Trophoblast cell (in vitro differentiated cells and primary cell): Measurements from ENCODE around the gene TYMS.

ENCODE experiments used
- DNase-seq, 2 donors: peaks; one replicate each; pipeline ENCODE4 v3.0.0-alpha.2; 2016
- H2AFZ ChIP-seq: 2 replicates; pipeline ENCODE4 v1.6.1; 2013; ENCODE audit warnings: low read length, moderate library complexity, mild to moderate bottlenecking; ENCODE audit not compliant: insufficient read depth, poor library complexity
- H2AK5ac ChIP-seq: 2 replicates; pipeline ENCODE4 v1.6.1; 2013; ENCODE audit warnings: mild to moderate bottlenecking, low read length
- H2BK120ac ChIP-seq: 2 replicates; pipeline ENCODE4 v1.6.1; 2013; ENCODE audit warnings: low read length, mild to moderate bottlenecking, moderate library complexity; ENCODE audit not compliant: insufficient read depth, poor library complexity
- H2BK12ac ChIP-seq: 2 replicates; pipeline ENCODE4 v1.6.1; 2013; ENCODE audit warnings: mild to moderate bottlenecking, low read length, moderate library complexity
- H2BK5ac ChIP-seq: 2 replicates; pipeline ENCODE4 v1.6.1; 2013; ENCODE audit warnings: low read length, low read depth, moderate library complexity, mild to moderate bottlenecking; ENCODE audit not compliant: poor library complexity
- H3K14ac ChIP-seq: 2 replicates; pipeline ENCODE4 v1.6.1; 2013; ENCODE audit warnings: mild to moderate bottlenecking, low read length
- H3K18ac ChIP-seq: 2 replicates; pipeline ENCODE4 v1.6.1; 2013; ENCODE audit warnings: mild to moderate bottlenecking, low read length
- H3K23ac ChIP-seq: 2 replicates; pipeline ENCODE4 v1.6.1; 2013; ENCODE audit warnings: low read length
- H3K27ac ChIP-seq: 2 replicates; pipeline ENCODE4 v1.5.1; 2013; ENCODE audit warnings: low read depth, mild to moderate bottlenecking, inconsistent platforms, low read length, moderate library complexity
- H3K27me3 ChIP-seq: 2 replicates; pipeline ENCODE4 v1.6.1; 2013; ENCODE audit warnings: inconsistent platforms, mild to moderate bottlenecking, low read length, moderate library complexity; ENCODE audit not compliant: insufficient read depth
- H3K36me3 ChIP-seq, 2 experiments: 1 replicate in 1 of 2; 2 replicates in 1 of 2; pipeline ENCODE4 v1.6.1; 2013; ENCODE audit warnings: low read length in 2 of 2, mild to moderate bottlenecking in 2 of 2, moderate library complexity in 1 of 2; ENCODE audit not compliant: insufficient read depth in 2 of 2, control insufficient read depth in 1 of 2
- H3K4ac ChIP-seq: 2 replicates; pipeline ENCODE4 v1.6.1; 2013; ENCODE audit warnings: low read depth, mild to moderate bottlenecking, low read length, moderate library complexity
- H3K4me1 ChIP-seq, 2 experiments: 1 replicate in 1 of 2; 2 replicates in 1 of 2; pipeline ENCODE4 v1.6.1; 2013; ENCODE audit warnings: low read length in 2 of 2, mild to moderate bottlenecking in 2 of 2, moderate library complexity in 1 of 2; ENCODE audit not compliant: insufficient read depth in 2 of 2, control insufficient read depth in 1 of 2
- H3K4me2 ChIP-seq: 2 replicates; pipeline ENCODE4 v1.6.1; 2013; ENCODE audit warnings: inconsistent platforms, mild to moderate bottlenecking, low read length, moderate library complexity
- H3K4me3 ChIP-seq: 2 replicates; pipeline ENCODE4 v1.5.1; 2013; ENCODE audit warnings: mild to moderate bottlenecking, low read depth, low read length, inconsistent platforms
- H3K79me1 ChIP-seq: one replicate; pipeline ENCODE4 v1.6.1; 2013; ENCODE audit warnings: low read length
- H3K79me2 ChIP-seq: 2 replicates; pipeline ENCODE4 v1.6.1; 2013; ENCODE audit warnings: low read length, mild to moderate bottlenecking; ENCODE audit not compliant: control insufficient read depth, insufficient read depth, poor library complexity
- H3K9ac ChIP-seq: 2 replicates; pipeline ENCODE4 v1.6.1; 2013; ENCODE audit warnings: mild to moderate bottlenecking, low read length
- H3K9me3 ChIP-seq: 2 replicates; pipeline ENCODE4 v1.6.1; 2013; ENCODE audit warnings: low read depth, mild to moderate bottlenecking, control low read depth, inconsistent platforms, low read length; ENCODE audit not compliant: insufficient read depth
- H4K12ac ChIP-seq: 2 replicates; pipeline ENCODE4 v1.6.1; 2013; ENCODE audit warnings: low read depth, mild to moderate bottlenecking, low read length, moderate library complexity
- H4K8ac ChIP-seq: 2 replicates; pipeline ENCODE4 v1.6.1; 2013; ENCODE audit warnings: low read depth, mild to moderate bottlenecking, low read length, moderate library complexity
- H4K91ac ChIP-seq: one replicate; pipeline ENCODE4 v1.6.1; 2013; ENCODE audit warnings: low read depth, mild to moderate bottlenecking, low read length, moderate library complexity
- WGBS: extraction: QIAGEN DNeasy Blood & Tissue Kit; methylation state at CpG from one replicate; pipeline ENCODE4 v1.1.7; 2013; ENCODE audit warnings: missing lambda C conversion rate; ENCODE audit not compliant: insufficient read length, insufficient coverage; ENCODE audit errors: extremely low coverage; 5-methylcytosine and 5-hydroxymethylcytosine counted together

TYMS gene

DNA sequence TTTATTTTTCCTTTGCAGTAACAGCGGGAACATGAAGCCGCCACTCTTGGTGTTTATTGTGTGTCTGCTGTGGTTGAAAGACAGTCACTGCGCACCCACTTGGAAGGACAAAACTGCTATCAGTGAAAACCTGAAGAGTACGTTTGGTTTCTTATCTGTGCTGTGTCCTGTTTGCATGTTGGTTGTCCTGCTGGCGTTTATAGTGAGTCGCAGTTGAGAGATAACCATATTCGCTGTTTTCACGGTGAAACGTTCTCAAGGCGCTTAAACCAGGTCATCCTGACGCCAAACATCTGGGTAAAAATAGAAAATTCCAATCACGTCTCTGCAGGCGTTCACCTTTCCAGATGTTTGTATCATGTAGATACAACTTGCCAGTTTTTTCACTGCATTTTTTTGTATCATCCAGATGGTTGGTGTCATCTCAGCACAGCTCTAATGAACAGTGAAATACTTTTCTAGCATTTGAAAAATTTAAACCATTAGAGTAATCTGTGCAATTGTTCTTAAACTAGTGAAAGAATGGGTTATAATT, 39.4 kb upstream of the TYMS start:
- Histone ChIP-seq H3K4me2 (no peak overlapping the region), H3K27ac (no peak overlapping the region), H2BK120ac (no peak overlapping the region), H2AFZ (no peak overlapping the region), H3K9me3 (no peaks in the 10 kb centered on the region), H2BK12ac (no peak overlapping the region), H4K12ac (no peak overlapping the region), H3K79me1 (no peaks in the 10 kb centered on the region), H2AK5ac (no peak overlapping the region), H4K91ac (no peak overlapping the region), H3K36me3 (no peaks in the 10 kb centered on the region), H4K8ac (no peak overlapping the region), H2BK5ac (no peak overlapping the region), H3K79me2 (no peaks in the 10 kb centered on the region), H3K23ac (no peak overlapping the region), H3K4me3 (no peak overlapping the region), H3K4ac (no peak overlapping the region), H3K4me1 (no peaks in the 10 kb centered on the region), H3K27me3 (no peaks in the 10 kb centered on the region), H3K9ac (no peak overlapping the region), H3K14ac (no peak overlapping the region), H3K18ac (no peak overlapping the region)
- WGBS = no CpG with 5 or more reads among the region's 13 CpGs
- DNase-seq = peak; percentile 32 to 81

DNA sequence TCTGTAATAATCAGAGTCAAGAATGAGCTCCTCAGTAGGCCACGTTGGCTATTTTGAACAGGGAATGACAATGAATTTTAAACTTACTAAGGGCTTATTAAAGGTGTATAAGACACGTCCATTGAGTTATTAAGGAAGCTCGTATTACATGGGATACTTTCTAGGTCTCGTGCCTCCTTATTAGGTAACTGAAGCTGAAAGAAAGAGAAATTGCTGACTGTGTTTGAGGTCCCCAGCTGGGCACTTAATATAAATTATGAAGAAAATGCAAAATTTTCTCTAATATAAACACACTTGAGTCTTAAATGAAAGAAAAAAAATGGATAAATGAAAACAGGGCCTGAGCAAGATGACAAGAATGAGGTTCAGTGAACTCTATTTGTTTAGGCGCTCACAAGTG, 38.8 kb upstream of the TYMS start:
- H3K9me3 ChIP-seq = no peaks in the 10 kb centered on the region
- H2BK5ac ChIP-seq = no peak overlapping the region
- H3K79me2 ChIP-seq = no peaks in the 10 kb centered on the region
- no peak overlapping the region for H3K4me3 ChIP-seq
- no peak overlapping the region for H4K91ac ChIP-seq
- no peak overlapping the region for H3K4ac ChIP-seq
- no peak overlapping the region for H3K4me2 ChIP-seq
- no peaks in the 10 kb centered on the region for H3K36me3 ChIP-seq
- no peak for DNase-seq
- H3K23ac ChIP-seq = no peak overlapping the region
- H2AFZ ChIP-seq = no peak overlapping the region
- no peak overlapping the region for H3K27ac ChIP-seq
- H2AK5ac ChIP-seq = no peak overlapping the region
- H3K9ac ChIP-seq = no peak overlapping the region
- H2BK12ac ChIP-seq = no peak overlapping the region
- no peak overlapping the region for H4K12ac ChIP-seq
- H3K18ac ChIP-seq = no peak overlapping the region
- H3K27me3 ChIP-seq = no peaks in the 10 kb centered on the region
- no CpG with 5 or more reads among the region's 5 CpGs for WGBS
- no peaks in the 10 kb centered on the region for H3K4me1 ChIP-seq
- no peak overlapping the region for H3K14ac ChIP-seq
- no peaks in the 10 kb centered on the region for H3K79me1 ChIP-seq
- H4K8ac ChIP-seq = no peak overlapping the region
- H2BK120ac ChIP-seq = no peak overlapping the region

GRCh38 chr18:621291-622043, 36.0 kb upstream of the TYMS start:
- Histone ChIP-seq H2AK5ac (no peak overlapping the region), H3K79me2 (no peaks in the 10 kb centered on the region), H2AFZ (no peak overlapping the region), H3K79me1 (no peaks in the 10 kb centered on the region), H2BK120ac (no peak overlapping the region), H3K18ac (no peak overlapping the region), H4K12ac (no peak overlapping the region), H3K23ac (no peak overlapping the region), H3K4me1 (no peaks in the 10 kb centered on the region), H3K14ac (no peak overlapping the region), H3K36me3 (no peaks in the 10 kb centered on the region), H4K91ac (no peak overlapping the region), H3K27me3 (no peaks in the 10 kb centered on the region), H2BK5ac (no peak overlapping the region), H2BK12ac (no peak overlapping the region), H4K8ac (no peak overlapping the region), H3K4ac (no peak overlapping the region), H3K27ac (no peak overlapping the region), H3K9me3 (no peaks in the 10 kb centered on the region), H3K4me3 (no peak overlapping the region), H3K4me2 (no peak overlapping the region), H3K9ac (no peak overlapping the region)
- no peak for DNase-seq
- no CpG with 5 or more reads among the region's 7 CpGs for WGBS

GRCh38 chr18:622289-622688, 35.2 kb upstream of the TYMS start:
- no peak overlapping the region for H2BK5ac ChIP-seq
- H3K4me1 ChIP-seq = no peaks in the 10 kb centered on the region
- H3K14ac ChIP-seq = no peak overlapping the region
- H3K27ac ChIP-seq = no peak overlapping the region
- no peaks in the 10 kb centered on the region for H3K36me3 ChIP-seq
- no peak overlapping the region for H3K18ac ChIP-seq
- H3K4me2 ChIP-seq = no peak overlapping the region
- H3K9ac ChIP-seq = no peak overlapping the region
- no CpG with 5 or more reads among the region's 6 CpGs for WGBS
- no peak overlapping the region for H3K23ac ChIP-seq
- H2AFZ ChIP-seq = no peak overlapping the region
- H3K9me3 ChIP-seq = no peaks in the 10 kb centered on the region
- no peak overlapping the region for H3K4ac ChIP-seq
- H3K79me1 ChIP-seq = no peaks in the 10 kb centered on the region
- H2AK5ac ChIP-seq = no peak overlapping the region
- no peak overlapping the region for H2BK120ac ChIP-seq
- H3K79me2 ChIP-seq = no peaks in the 10 kb centered on the region
- H4K8ac ChIP-seq = no peak overlapping the region
- H4K12ac ChIP-seq = no peak overlapping the region
- H2BK12ac ChIP-seq = no peak overlapping the region
- H3K4me3 ChIP-seq = no peak overlapping the region
- H3K27me3 ChIP-seq = no peaks in the 10 kb centered on the region
- DNase-seq = no peak
- H4K91ac ChIP-seq = no peak overlapping the region
